HepG2 (cell line): Measurements from ENCODE around the gene MISP3. TPM values are rescaled to one million over a fixed set of nuclear protein-coding genes. Genes with fewer than 3 reads are reported as not detected.
A peak's percentile ranks its signal among the peaks of the same experiment; 100 is the strongest.

Experiments
- ATAC-seq: fragments of 200-7000 bp; cut with Tn5 transposase; 3 replicates; pipeline ENCODE4 v1.9.1; 2020; ENCODE audit warnings: mild to moderate bottlenecking, moderate library complexity
- BruUV-seq: library from RNA; stranded (reverse); fragments of 400-500 nt; replicated peaks from 2 replicates; lab custom pipeline; 2021; lab: Mats Ljungman, UMichigan
- CTCF ChIA-PET: fragments of 300-600 bp; formaldehyde crosslinking; extraction: SDS; loops from one replicate; lab custom pipeline; 2021; ENCODE audit warnings: low total read pairs, inconsistent platforms, low intra/inter-chr PET ratio; lab: Yijun Ruan, JAX
- POLR2A ChIA-PET: fragments of 350-600 bp; sonication (Branson Sonifier 250); formaldehyde crosslinking; loops from one replicate; lab custom pipeline; 2020; ENCODE audit warnings: antibody characterized with exemption, inconsistent platforms; lab: Yijun Ruan, JAX
- DNase-seq: peaks from one replicate; pipeline ENCODE4 v3.0.0-alpha.2; 2015; ENCODE audit warnings: low spot score
- FAIRE-seq: peaks from 3 replicates; lab custom pipeline; 2011; peaks lifted over from hg19 to GRCh38; lab: Jason Lieb, UNC
- H2AFZ ChIP-seq: one replicate; pipeline ENCODE4 v1.6.1; 2011; ENCODE audit warnings: low read length, inconsistent platforms
- H3K27ac ChIP-seq: fragments of 300-600 bp; 3 replicates; pipeline ENCODE4 v1.8.0; 2011; ENCODE audit warnings: mixed run types, mild to moderate bottlenecking, mixed read lengths, low read length, inconsistent platforms; ENCODE audit not compliant: insufficient read depth; ENCODE audit errors: extremely low read length
- H3K27me3 ChIP-seq, 2 experiments: fragments of 200-600 bp in 1 of 2; 2 replicates in 1 of 2; 3 replicates in 1 of 2; pipeline versions ENCODE4 v1.6.0 to v1.8.0; 2011; ENCODE audit warnings: low read length in 2 of 2, mild to moderate bottlenecking in 2 of 2, moderate library complexity in 2 of 2, inconsistent platforms in 1 of 2; ENCODE audit not compliant: insufficient read depth in 2 of 2, control insufficient read depth in 1 of 2
- H3K36me3 ChIP-seq, 2 experiments: fragments of 200-600 bp in 1 of 2; replicated peaks in 1 of 2; 2 replicates in 1 of 2; 3 replicates in 1 of 2; pipeline versions ENCODE4 v1.5.1 to v1.8.0; 2011; ENCODE audit warnings: low read length in 2 of 2, inconsistent platforms in 1 of 2; ENCODE audit not compliant: insufficient read depth in 2 of 2, control insufficient read depth in 1 of 2
- H3K4me1 ChIP-seq: 2 replicates; pipeline ENCODE4 v1.5.1; 2012; ENCODE audit warnings: low read length, inconsistent platforms; ENCODE audit not compliant: insufficient read depth
- H3K4me2 ChIP-seq: 2 replicates; pipeline ENCODE4 v1.6.0; 2011; ENCODE audit warnings: low read depth, low read length, inconsistent platforms
- H3K4me3 ChIP-seq, 3 experiments: fragments of 200-600 bp in 1 of 3; sonication (generic), shearing (Covaris generic) in 1 of 3; replicated peaks in 1 of 3; 2 replicates each; pipeline ENCODE4 v1.5.1; 2011 to 2016; ENCODE audit warnings: low read length in 3 of 3, inconsistent platforms in 2 of 3, low read depth in 2 of 3, mild to moderate bottlenecking in 2 of 3, control low read depth in 1 of 3, mixed read lengths in 1 of 3; ENCODE audit not compliant: insufficient read depth in 1 of 3
- H3K79me2 ChIP-seq: one replicate; pipeline ENCODE4 v1.6.1; 2011; ENCODE audit warnings: low read length, inconsistent platforms; ENCODE audit not compliant: insufficient read depth
- H3K9ac ChIP-seq: 2 replicates; pipeline ENCODE4 v1.6.0; 2011; ENCODE audit warnings: mild to moderate bottlenecking, low read depth, low read length, inconsistent platforms; ENCODE audit not compliant: insufficient read depth
- H3K9me3 ChIP-seq: 2 replicates; pipeline ENCODE4 v1.5.1; 2012; ENCODE audit warnings: mild to moderate bottlenecking, low read length
- H4K20me1 ChIP-seq: 2 replicates; pipeline ENCODE4 v1.6.0; 2011; ENCODE audit warnings: inconsistent platforms, mild to moderate bottlenecking, low read length, moderate library complexity; ENCODE audit not compliant: insufficient read depth
- AGO1 ChIP-seq: fragments of 200-400 bp; formaldehyde crosslinking; IDR thresholded peaks from 2 replicates; pipeline ENCODE4 v1.6.1; 2017; ENCODE audit warnings: mild to moderate bottlenecking, low read depth, low read length, moderate library complexity; ENCODE audit not compliant: poor library complexity, severe bottlenecking
- HNRNPK ChIP-seq: fragments of 200-400 bp; formaldehyde crosslinking; IDR thresholded peaks from 2 replicates; pipeline ENCODE4 v1.6.1; 2018; ENCODE audit warnings: low read length, low read depth, moderate library complexity, mild to moderate bottlenecking; ENCODE audit not compliant: poor library complexity, severe bottlenecking
- HOXA3 ChIP-seq: sonication (generic); formaldehyde crosslinking; IDR thresholded peaks from 2 replicates; pipeline ENCODE4 v1.5.0; 2020; ENCODE audit warnings: missing genetic modification reagents
- HOXA5 ChIP-seq: sonication (generic); formaldehyde crosslinking; IDR thresholded peaks from 2 replicates; pipeline ENCODE4 v1.4.0; 2020; ENCODE audit warnings: missing genetic modification reagents
- ONECUT2 ChIP-seq: sonication (generic); formaldehyde crosslinking; IDR thresholded peaks from 2 replicates; pipeline ENCODE4 v1.4.0; 2020; ENCODE audit warnings: missing genetic modification reagents
- PHF20 ChIP-seq: sonication (generic); formaldehyde crosslinking; IDR thresholded peaks from 2 replicates; pipeline ENCODE4 v1.5.0; 2020; ENCODE audit warnings: mild to moderate bottlenecking, missing genetic modification reagents
- ZBTB20 ChIP-seq: sonication (generic); formaldehyde crosslinking; IDR thresholded peaks from 2 replicates; pipeline ENCODE4 v1.8.1; 2023; ENCODE audit warnings: missing genetic modification reagents, low read depth, mild to moderate bottlenecking, borderline replicate concordance
- ZMAT3 ChIP-seq: sonication (generic); formaldehyde crosslinking; conservative IDR thresholded peaks from 2 replicates; pipeline ENCODE4 v1.7.0; 2021; ENCODE audit warnings: missing genetic modification reagents
- ZNF501 ChIP-seq: sonication (generic); formaldehyde crosslinking; IDR thresholded peaks from 2 replicates; pipeline ENCODE4 v1.5.1; 2020; ENCODE audit warnings: mild to moderate bottlenecking, moderate library complexity, missing genetic modification reagents
- ZNF747 ChIP-seq: sonication (generic); formaldehyde crosslinking; IDR thresholded peaks from 2 replicates; pipeline ENCODE4 v1.8.1; 2023; ENCODE audit warnings: missing genetic modification reagents, mild to moderate bottlenecking, borderline replicate concordance
- WGBS: methylation state at CpG from one replicate; pipeline ENCODE4 v1.1.6; 2017; ENCODE audit warnings: low lambda C conversion rate; 5-methylcytosine and 5-hydroxymethylcytosine counted together
- in situ Hi-C: cut with HindIII; loops from 2 replicates; pipeline ENCODE4 v1.10.0; 2017; ENCODE audit warnings: low pct_unique_long_range_greater_than_20kb; ENCODE audit not compliant: extremely low pct_ligation_motif_present
- intact Hi-C: fragments of 100-400 bp; cut with micrococcal nuclease; formaldehyde crosslinking; loops from one replicate; pipeline ENCODE4 v1.10.0; 2022; ENCODE audit not compliant: unreplicated experiment
- polyA plus RNA-seq, 8 experiments: library from polyadenylated mRNA; depleted of rRNA in 3 of 8; stranded (reverse) in 7 of 8; unstranded in 1 of 8; fragments of >200 nt; fragmentation: Illumina TruSeq in 4 of 8; extraction: Trizol in 4 of 8; gene quantifications; 2 replicates each; pipeline versions ENCODE4 v1.2.1 to v1.2.3, GENCODE V29; 2011 to 2016; ENCODE audit warnings: low read depth in 4 of 8, missing spikeins in 1 of 8, mixed read lengths in 1 of 8; ENCODE audit not compliant: insufficient read depth in 1 of 8
- total RNA-seq, 5 experiments: library from RNA; depleted of rRNA; stranded (reverse); fragments of >200 nt; fragmentation: Illumina TruSeq; extraction: Trizol; gene quantifications; 2 replicates each; pipeline ENCODE4 v1.2.3, GENCODE V29; 2016; ENCODE audit warnings: low read depth in 1 of 5
- TF ChIP-seq, protein P1 (sequence below): IDR thresholded peaks from 2 replicates; pipeline ENCODE4 v1.6.1; 2012; ENCODE audit warnings: inconsistent platforms
- TF ChIP-seq, protein P2 (sequence below): sonication (generic); formaldehyde crosslinking; IDR thresholded peaks from 2 replicates; pipeline ENCODE4 v1.4.0; 2020; ENCODE audit warnings: missing genetic modification reagents, borderline replicate concordance
- TF ChIP-seq, protein P3 (sequence below): sonication (generic); formaldehyde crosslinking; IDR thresholded peaks from 2 replicates; pipeline ENCODE4 v1.5.0; 2020; ENCODE audit warnings: missing genetic modification reagents, mild to moderate bottlenecking, borderline replicate concordance

Gene MISP3
- total and polyA plus RNA-seq, 2 of the 13 experiments (the other 11 are each of a cell fraction or from before 2014, with no cell fraction given) = 2.5 to 5.4 TPM

DNA sequence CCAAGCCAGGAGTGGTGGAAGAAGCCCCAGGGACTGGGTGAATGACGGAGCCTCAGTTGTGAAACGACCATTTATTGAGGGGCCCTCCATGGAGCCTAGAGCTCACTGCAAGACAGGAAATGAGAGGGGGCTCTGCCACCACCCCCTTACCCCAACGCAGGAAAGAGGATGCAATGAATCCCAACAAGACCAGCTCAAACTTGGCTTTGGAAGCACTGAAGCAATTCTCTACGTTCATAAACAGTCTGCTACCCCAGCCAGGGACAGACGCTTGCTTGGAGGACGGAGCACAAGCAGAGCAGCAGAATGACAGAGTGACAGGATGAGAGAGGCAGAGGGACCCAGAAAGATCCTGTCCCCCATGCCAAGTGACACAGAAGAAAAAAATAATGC lies 43.9 kb downstream of the MISP3 start:
- Histone ChIP-seq H3K4me2 (peak overlapping the region; percentile 89), H3K9me3 (no peaks in the 10 kb centered on the region), H3K27me3 (no peaks in the 10 kb centered on the region; a peak in 1 of 5 replicates), H3K79me2 (peaks cover 12% of the 10 kb centered on the region), H3K4me1 (peaks cover 67% of the 10 kb centered on the region), H3K36me3 (no peaks in the 10 kb centered on the region; a peak in 1 of 5 replicates), H2AFZ (no peak overlapping the region), H3K9ac (peak overlapping the region; percentile 79), H3K27ac (no peak overlapping the region), H4K20me1 (no peaks in the 10 kb centered on the region), H3K4me3 (peak overlapping the region; percentile 80 to 89 (median 86))
- TF ChIP-seq, protein P1, sequence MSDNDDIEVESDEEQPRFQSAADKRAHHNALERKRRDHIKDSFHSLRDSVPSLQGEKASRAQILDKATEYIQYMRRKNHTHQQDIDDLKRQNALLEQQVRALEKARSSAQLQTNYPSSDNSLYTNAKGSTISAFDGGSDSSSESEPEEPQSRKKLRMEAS = 0 out of 2 replicates have a peak, but pooled peaks have one; percentile 3
- TF ChIP-seq ZNF747 = no peak
- BruUV-seq = no TSS peak
- in situ Hi-C loops = no loop called here
- ChIA-PET CTCF (no interaction called here), POLR2A (no interaction called here)
- no peak for ATAC-seq
- no peak for FAIRE-seq
- 10% methylated on average over 6 of the region's 6 CpGs for WGBS
- intact Hi-C loops = loop anchor here (5.0 kb wide), 1 partner anchor 34 kb away; no protein-coding TSS in a partner anchor
- no peak for DNase-seq

DNA sequence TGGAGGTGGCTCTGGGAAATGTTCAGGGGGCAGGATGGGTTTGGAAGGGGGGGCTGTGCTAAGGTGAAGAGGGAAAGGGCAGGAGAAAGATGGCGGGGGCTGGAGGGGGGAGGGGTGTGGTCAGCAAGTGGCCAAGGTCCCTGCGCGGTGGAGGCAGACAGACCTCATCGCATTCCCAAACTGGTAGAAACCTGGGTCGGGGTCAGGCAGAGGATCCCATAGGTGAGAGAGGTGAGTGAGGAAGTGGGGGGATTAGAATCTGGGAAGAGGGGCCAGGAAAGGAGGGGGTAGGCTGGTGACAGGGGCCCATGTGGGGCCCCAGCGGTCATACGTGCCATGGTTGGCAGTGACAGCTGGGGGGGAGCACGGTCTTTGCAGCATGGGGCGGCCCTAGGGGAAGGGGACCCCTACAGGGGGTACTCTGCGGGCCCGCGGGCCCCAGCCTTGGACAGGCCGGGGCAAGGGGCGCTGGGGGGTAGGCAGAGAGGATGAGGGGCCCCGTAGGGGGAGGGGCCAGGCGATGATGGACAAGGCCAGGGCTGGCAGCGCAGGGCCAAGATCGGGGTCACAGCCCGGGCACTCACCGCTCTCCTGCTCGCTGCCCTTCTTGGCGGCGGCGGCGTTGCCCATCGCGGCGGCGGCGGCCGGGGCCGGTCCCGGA lies 44.5 kb downstream of the MISP3 start:
- no peak for FAIRE-seq
- in situ Hi-C loops = no loop called here
- ChIA-PET POLR2A (interaction anchor here (0.6 to 2.5 kb wide), 6 partner anchors 18 to 111 kb away, joined by 3 to 21 read pairs (median 6); partner anchors contain the start of genes ASF1B and RFX1), CTCF (no interaction called here)
- Histone ChIP-seq H2AFZ (no peak overlapping the region), H4K20me1 (no peaks in the 10 kb centered on the region), H3K9ac (peak overlapping the region; percentile 79), H3K36me3 (no peaks in the 10 kb centered on the region; a peak in 1 of 5 replicates), H3K27me3 (no peaks in the 10 kb centered on the region; a peak in 1 of 5 replicates), H3K9me3 (no peaks in the 10 kb centered on the region), H3K27ac (no peak overlapping the region), H3K4me2 (peak overlapping the region; percentile 89), H3K4me3 (peak overlapping the region; percentile 80 to 89 (median 86)), H3K79me2 (peaks cover 12% of the 10 kb centered on the region), H3K4me1 (peaks cover 62% of the 10 kb centered on the region)
- no peak for ATAC-seq
- no peak for DNase-seq
- BruUV-seq = no TSS peak
- WGBS = 0% methylated on average over 8 of the region's 33 CpGs
- intact Hi-C loops = loop anchor here (5.0 kb wide), 1 partner anchor 35 kb away; no protein-coding TSS in a partner anchor
- TF ChIP-seq ZBTB20 (CRISPR knock-in tag) (0 out of 2 replicates have a peak, but pooled peaks have one; percentile 21), HOXA3 (no peak), ZMAT3 (0 out of 2 replicates have a peak, but pooled peaks have one; percentile 36), ONECUT2 (CRISPR knock-in tag) (no peak), HOXA5 (CRISPR knock-in tag) (0 out of 2 replicates have a peak, but pooled peaks have one; percentile 15), HNRNPK (peak; percentile 78), PHF20 (CRISPR knock-in tag) (0 out of 2 replicates have a peak, but pooled peaks have one; percentile 23), AGO1 (peak; percentile 7), ZNF501 (CRISPR knock-in tag) (no peak)
- TF ChIP-seq, protein P2, sequence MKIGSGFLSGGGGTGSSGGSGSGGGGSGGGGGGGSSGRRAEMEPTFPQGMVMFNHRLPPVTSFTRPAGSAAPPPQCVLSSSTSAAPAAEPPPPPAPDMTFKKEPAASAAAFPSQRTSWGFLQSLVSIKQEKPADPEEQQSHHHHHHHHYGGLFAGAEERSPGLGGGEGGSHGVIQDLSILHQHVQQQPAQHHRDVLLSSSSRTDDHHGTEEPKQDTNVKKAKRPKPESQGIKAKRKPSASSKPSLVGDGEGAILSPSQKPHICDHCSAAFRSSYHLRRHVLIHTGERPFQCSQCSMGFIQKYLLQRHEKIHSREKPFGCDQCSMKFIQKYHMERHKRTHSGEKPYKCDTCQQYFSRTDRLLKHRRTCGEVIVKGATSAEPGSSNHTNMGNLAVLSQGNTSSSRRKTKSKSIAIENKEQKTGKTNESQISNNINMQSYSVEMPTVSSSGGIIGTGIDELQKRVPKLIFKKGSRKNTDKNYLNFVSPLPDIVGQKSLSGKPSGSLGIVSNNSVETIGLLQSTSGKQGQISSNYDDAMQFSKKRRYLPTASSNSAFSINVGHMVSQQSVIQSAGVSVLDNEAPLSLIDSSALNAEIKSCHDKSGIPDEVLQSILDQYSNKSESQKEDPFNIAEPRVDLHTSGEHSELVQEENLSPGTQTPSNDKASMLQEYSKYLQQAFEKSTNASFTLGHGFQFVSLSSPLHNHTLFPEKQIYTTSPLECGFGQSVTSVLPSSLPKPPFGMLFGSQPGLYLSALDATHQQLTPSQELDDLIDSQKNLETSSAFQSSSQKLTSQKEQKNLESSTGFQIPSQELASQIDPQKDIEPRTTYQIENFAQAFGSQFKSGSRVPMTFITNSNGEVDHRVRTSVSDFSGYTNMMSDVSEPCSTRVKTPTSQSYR (CRISPR knock-in tag) = 0 out of 2 replicates have a peak, but pooled peaks have one; percentile 6
- TF ChIP-seq, protein P3, sequence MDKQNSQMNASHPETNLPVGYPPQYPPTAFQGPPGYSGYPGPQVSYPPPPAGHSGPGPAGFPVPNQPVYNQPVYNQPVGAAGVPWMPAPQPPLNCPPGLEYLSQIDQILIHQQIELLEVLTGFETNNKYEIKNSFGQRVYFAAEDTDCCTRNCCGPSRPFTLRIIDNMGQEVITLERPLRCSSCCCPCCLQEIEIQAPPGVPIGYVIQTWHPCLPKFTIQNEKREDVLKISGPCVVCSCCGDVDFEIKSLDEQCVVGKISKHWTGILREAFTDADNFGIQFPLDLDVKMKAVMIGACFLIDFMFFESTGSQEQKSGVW (CRISPR knock-in tag) = no peak
